NCI-H526 (cell line): ENCODE results near the gene TM4SF20.

Source experiments
- DNase-seq, 2 experiments: peaks; one replicate each; lab custom pipeline; 2025; lab: John Stamatoyannopoulos, UW

The TM4SF20 gene

GRCh38 chr2:227379095-227379494 is at the start of gene TM4SF20:
TM4SF20 (minus strand) TSS chr2:227379306; CDS start chr2:227379268, 38 bp downstream.
- DNase-seq: no peak

- DNase-seq: no peak
Measured at GRCh38 chr2:227428731-227429285, 49.7 kb upstream of the TM4SF20 start.

- no peak for DNase-seq
Measured at GRCh38 chr2:227423656-227424499, 44.8 kb upstream of the TM4SF20 start.

- no peak for DNase-seq
Measured at GRCh38 chr2:227420087-227421052, 41.3 kb upstream of the TM4SF20 start.

- DNase-seq: no peak
Measured at GRCh38 chr2:227416701-227417100, 37.6 kb upstream of the TM4SF20 start.

- no peak for DNase-seq
Measured at GRCh38 chr2:227415538-227416424, 36.7 kb upstream of the TM4SF20 start.

GRCh38 chr2:227414846-227415245 is 35.7 kb upstream of the TM4SF20 start:
- DNase-seq: no peak

- no peak for DNase-seq
Measured at GRCh38 chr2:227413371-227413770, 34.3 kb upstream of the TM4SF20 start.

GRCh38 chr2:227412877-227413276 is 33.8 kb upstream of the TM4SF20 start:
- DNase-seq: no peak

GRCh38 chr2:227411990-227412350 is 32.9 kb upstream of the TM4SF20 start:
- no peak for DNase-seq

- no peak for DNase-seq
Measured at GRCh38 chr2:227411320-227411989, 32.3 kb upstream of the TM4SF20 start.

GRCh38 chr2:227410191-227410590 is 31.1 kb upstream of the TM4SF20 start:
- no peak for DNase-seq

- DNase-seq: no peak
Measured at GRCh38 chr2:227407591-227408151, 28.6 kb upstream of the TM4SF20 start.

- peak; percentile 37 to 71 for DNase-seq
Measured at GRCh38 chr2:227406177-227407031, 27.3 kb upstream of the TM4SF20 start.

- DNase-seq: no peak
Measured at GRCh38 chr2:227404585-227405271, 25.6 kb upstream of the TM4SF20 start.

GRCh38 chr2:227402959-227403358 is 23.9 kb upstream of the TM4SF20 start:
- no peak for DNase-seq

GRCh38 chr2:227402321-227402720 is 23.2 kb upstream of the TM4SF20 start:
- no peak for DNase-seq

GRCh38 chr2:227401550-227401949 is 22.4 kb upstream of the TM4SF20 start:
- DNase-seq: no peak
